HG02763 (cell line): Measurements from ENCODE around the gene SPSB3.
"Not testable (repeated sequence)": the region's sequence is repeated elsewhere in the genome, so short reads cannot be mapped to it uniquely, and the experiment has no call there.

Experiments
- ATAC-seq: cut with Tn5 transposase; IDR thresholded peaks from one replicate; pipeline ENCODE4 v1.9.1; 2021; ENCODE audit warnings: mild to moderate bottlenecking, moderate library complexity; ENCODE audit not compliant: unreplicated experiment

Gene SPSB3

GRCh38 chr16:1817276-1817589 lies 34.9 kb upstream of the SPSB3 start:
- no peak for ATAC-seq

GRCh38 chr16:1816396-1817275 lies 34.3 kb upstream of the SPSB3 start:
- no peak for ATAC-seq

GRCh38 chr16:1815461-1815860 lies 33.1 kb upstream of the SPSB3 start:
- no peak for ATAC-seq

GRCh38 chr16:1812732-1813163 lies 30.4 kb upstream of the SPSB3 start:
- no peak for ATAC-seq

GRCh38 chr16:1810536-1810935 lies 28.2 kb upstream of the SPSB3 start:
- no peak for ATAC-seq

- ATAC-seq: no peak
These were observed 27.7 kb upstream of the SPSB3 start for GRCh38 chr16:1810106-1810505.

- ATAC-seq: no peak
These were observed 27.0 kb upstream of the SPSB3 start for GRCh38 chr16:1809281-1809801.

GRCh38 chr16:1808691-1809090 lies 26.3 kb upstream of the SPSB3 start:
- ATAC-seq: no peak

GRCh38 chr16:1807626-1808025 lies 25.3 kb upstream of the SPSB3 start:
- no peak for ATAC-seq

GRCh38 chr16:1800701-1801100 lies 18.3 kb upstream of the SPSB3 start:
- no peak for ATAC-seq

- ATAC-seq: not testable (repeated sequence)
These were observed 16.9 kb upstream of the SPSB3 start for GRCh38 chr16:1799263-1799662.

GRCh38 chr16:1794908-1795666 lies 12.7 kb upstream of the SPSB3 start:
- ATAC-seq: no peak

GRCh38 chr16:1794221-1794871 lies 12.0 kb upstream of the SPSB3 start:
- ATAC-seq: no peak

- no peak for ATAC-seq
These were observed 11.3 kb upstream of the SPSB3 start, which contains the start of gene IGFALS for GRCh38 chr16:1793578-1794220. IGFALS (minus strand) TSS chr16:1793705; CDS start chr16:1793652, 53 bp downstream.

GRCh38 chr16:1792836-1793577 lies 10.6 kb upstream of the SPSB3 start:
- no peak for ATAC-seq

- no peak for ATAC-seq
These were observed 9.8 kb upstream of the SPSB3 start for GRCh38 chr16:1791943-1792812.

GRCh38 chr16:1791256-1791942 lies 9.0 kb upstream of the SPSB3 start:
- no peak for ATAC-seq

GRCh38 chr16:1790611-1791255 lies 8.4 kb upstream of the SPSB3 start:
- no peak for ATAC-seq
